Neutrophil (primary cell): ENCODE results near the gene C19orf25.

Source experiments
- H3K27ac ChIP-seq: fragments of 200-600 bp; sonication (generic); 2 replicates; pipeline ENCODE4 v1.5.1; 2016; ENCODE audit warnings: mild to moderate bottlenecking, moderate library complexity
- H3K27me3 ChIP-seq: fragments of 200-600 bp; sonication (generic); 2 replicates; pipeline ENCODE4 v1.6.0; 2016; ENCODE audit warnings: mild to moderate bottlenecking
- H3K36me3 ChIP-seq: fragments of 200-600 bp; sonication (generic); 2 replicates; pipeline ENCODE4 v1.5.1; 2017
- H3K4me1 ChIP-seq, 2 experiments: fragments of 200-600 bp in 1 of 2; sonication (generic) in 1 of 2; 1 replicate in 1 of 2; 2 replicates in 1 of 2; pipeline versions ENCODE4 v1.5.1 to v1.6.1; 2013 to 2016; ENCODE audit warnings: low read depth in 1 of 2, low read length in 1 of 2, mild to moderate bottlenecking in 1 of 2, moderate library complexity in 1 of 2; ENCODE audit not compliant: control insufficient read depth in 1 of 2, insufficient read depth in 1 of 2
- H3K4me3 ChIP-seq, 2 experiments: fragments of 200-600 bp in 1 of 2; sonication (generic) in 1 of 2; 1 replicate in 1 of 2; 2 replicates in 1 of 2; pipeline ENCODE4 v1.5.1; 2013 to 2016; ENCODE audit warnings: low read depth in 1 of 2, low read length in 1 of 2, mild to moderate bottlenecking in 1 of 2, moderate library complexity in 1 of 2
- H3K9me3 ChIP-seq: fragments of 200-600 bp; sonication (generic); 2 replicates; pipeline ENCODE4 v1.5.1; 2016
- TF ChIP-seq, protein P1 (sequence below): fragments of 200-600 bp; sonication (generic); IDR thresholded peaks from 2 replicates; pipeline ENCODE4 v1.5.1; 2016; ENCODE audit warnings: antibody characterized with exemption

Gene C19orf25

DNA sequence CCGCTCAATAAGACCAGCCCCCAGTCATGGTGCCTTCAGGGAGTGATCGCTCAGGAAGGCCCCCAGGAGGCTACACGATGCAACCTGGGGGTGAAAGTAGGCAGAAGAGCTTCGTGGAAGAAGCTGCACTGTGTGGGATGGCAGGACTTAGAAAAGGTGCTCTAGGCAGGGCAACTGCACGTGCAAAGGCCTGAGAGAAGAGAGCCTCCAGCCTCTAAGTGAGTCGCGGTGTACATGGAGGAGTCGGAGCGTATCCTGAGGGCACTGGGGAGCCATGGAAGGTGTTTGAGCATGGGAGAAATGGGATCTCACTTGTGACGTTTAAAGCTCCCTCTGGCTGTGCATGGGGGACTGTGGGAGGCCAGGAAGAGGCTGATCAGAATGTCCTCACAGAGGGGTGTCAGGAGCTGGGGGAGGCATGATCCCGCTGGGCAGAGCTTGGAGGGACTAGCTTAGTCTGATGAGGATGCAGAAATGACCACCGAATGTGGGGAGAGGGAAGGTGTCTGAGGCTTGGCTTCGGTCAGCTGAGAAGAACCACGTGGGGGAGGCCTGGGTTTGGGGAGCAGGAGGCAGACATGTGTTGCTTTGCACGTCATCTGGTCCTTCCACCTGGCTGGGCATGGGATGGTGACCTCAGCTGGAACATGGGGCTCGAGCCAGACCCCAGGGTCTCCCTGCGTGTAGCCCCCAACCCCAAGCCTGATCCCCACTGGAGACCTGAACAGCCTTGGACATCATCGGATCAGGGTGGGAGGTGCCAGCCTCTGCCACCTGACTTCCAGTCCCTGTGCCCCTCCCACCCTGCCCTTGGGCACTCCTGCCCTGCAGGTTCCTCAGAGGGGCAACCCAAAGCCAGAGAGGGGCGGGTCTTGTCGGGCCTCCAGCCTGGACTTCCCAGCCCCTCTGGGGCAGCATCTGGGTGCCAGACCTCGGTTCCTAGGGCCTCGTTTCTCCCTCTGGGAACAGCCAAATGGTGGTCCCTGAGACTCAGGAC lies 28.0 kb downstream of the C19orf25 start:
- H3K4me1 ChIP-seq: peaks cover 4 to 13% of the 10 kb centered on the region in 2 experiments
- H3K27me3 ChIP-seq: peaks cover 100% of the 10 kb centered on the region

DNA sequence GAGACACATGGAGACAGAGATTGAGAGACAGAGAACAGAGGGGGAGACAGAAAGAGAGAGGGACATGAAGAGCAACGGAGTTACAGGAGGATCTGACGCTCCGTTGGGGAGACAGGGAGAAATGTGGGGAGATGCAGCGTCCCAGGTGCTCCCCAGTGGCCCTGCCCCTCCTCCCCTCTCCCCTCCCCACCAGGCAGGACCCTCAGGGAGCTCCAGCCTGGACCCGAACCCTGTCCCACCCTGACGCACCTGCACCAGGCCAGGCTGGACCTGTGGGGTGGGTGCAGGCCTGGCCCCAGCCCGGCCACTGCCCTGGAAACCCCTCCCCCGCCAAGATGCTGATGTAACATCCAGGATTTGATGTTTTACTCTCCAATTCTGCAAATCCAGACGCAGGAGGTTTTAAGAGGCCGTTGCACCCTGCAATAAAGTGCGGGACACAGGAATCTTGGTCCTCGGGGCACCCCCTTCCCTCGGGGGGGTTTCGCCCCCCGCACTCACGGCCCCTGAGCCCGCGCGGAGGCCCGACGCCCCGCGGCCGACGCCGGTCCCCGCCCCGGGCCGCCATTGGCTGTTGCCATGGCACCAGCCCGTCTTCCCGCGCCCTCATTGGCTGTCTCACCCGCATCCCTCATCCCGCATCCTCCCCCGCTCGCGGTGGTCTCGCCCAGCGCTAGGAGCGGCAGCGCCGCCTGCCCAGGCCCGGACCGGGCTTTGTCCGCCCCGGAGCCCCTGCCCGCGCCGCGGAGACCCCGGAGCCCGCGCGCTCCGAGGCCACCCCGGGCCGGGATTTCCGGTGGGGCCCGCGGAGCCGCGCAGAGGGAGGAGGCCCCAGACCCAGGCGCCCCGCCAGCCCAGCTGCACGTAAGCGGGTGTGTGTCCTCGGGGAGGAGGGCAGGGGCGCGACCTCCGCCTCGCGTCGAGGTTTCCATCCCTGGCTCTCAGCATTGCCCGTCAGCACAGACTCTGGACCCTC lies 29.3 kb downstream of the C19orf25 start, which contains the start of gene APC2:
APC2 (plus strand) TSS at position 655 of the 976 bp plus-strand sequence. CDS start 2,881 bp downstream, outside the sequence.
- TF ChIP-seq, protein P1, sequence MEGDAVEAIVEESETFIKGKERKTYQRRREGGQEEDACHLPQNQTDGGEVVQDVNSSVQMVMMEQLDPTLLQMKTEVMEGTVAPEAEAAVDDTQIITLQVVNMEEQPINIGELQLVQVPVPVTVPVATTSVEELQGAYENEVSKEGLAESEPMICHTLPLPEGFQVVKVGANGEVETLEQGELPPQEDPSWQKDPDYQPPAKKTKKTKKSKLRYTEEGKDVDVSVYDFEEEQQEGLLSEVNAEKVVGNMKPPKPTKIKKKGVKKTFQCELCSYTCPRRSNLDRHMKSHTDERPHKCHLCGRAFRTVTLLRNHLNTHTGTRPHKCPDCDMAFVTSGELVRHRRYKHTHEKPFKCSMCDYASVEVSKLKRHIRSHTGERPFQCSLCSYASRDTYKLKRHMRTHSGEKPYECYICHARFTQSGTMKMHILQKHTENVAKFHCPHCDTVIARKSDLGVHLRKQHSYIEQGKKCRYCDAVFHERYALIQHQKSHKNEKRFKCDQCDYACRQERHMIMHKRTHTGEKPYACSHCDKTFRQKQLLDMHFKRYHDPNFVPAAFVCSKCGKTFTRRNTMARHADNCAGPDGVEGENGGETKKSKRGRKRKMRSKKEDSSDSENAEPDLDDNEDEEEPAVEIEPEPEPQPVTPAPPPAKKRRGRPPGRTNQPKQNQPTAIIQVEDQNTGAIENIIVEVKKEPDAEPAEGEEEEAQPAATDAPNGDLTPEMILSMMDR: no peak
- peaks cover 9 to 20% of the 10 kb centered on the region in 2 experiments for H3K4me1 ChIP-seq
- peaks cover 100% of the 10 kb centered on the region for H3K27me3 ChIP-seq
- H3K27ac ChIP-seq: no peak within 1 kb of the TSS
- H3K9me3 ChIP-seq: no peaks in the 10 kb centered on the region
- no peak within 1 kb of the TSS for H3K4me3 ChIP-seq
- H3K36me3 ChIP-seq: no peaks in the 10 kb centered on the region

More for the DNA sequence above, 28.0 kb downstream of the C19orf25 start:
- Histone ChIP-seq H3K27ac (no peak overlapping the region), H3K9me3 (no peaks in the 10 kb centered on the region), H3K36me3 (no peaks in the 10 kb centered on the region), H3K4me3 (no peak overlapping the region)
- TF ChIP-seq, protein P1: no peak

DNA sequence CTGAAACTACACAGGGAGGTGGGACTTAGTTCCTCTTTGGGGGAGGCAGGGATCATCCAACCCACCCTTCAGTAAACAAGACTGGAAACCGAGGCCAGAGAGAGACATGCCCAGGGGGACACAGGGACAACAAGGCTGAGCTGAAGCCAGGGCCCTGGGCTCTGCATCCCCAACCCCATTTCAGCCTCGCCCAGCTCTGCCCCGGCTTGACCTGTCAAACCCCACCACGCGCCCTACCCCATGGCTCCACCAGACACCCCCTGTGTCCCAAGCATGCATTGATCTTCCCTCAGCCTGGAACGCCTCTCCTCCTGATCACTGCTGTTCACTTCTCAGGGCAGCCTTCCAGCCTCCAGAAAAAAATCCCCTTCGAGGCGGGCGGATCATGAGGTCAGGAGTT lies 31.1 kb downstream of the C19orf25 start:
- Histone ChIP-seq H3K27me3 (peaks cover 92% of the 10 kb centered on the region), H3K4me3 (no peak overlapping the region), H3K4me1 (peaks cover 9 to 23% of the 10 kb centered on the region in 2 experiments), H3K9me3 (no peaks in the 10 kb centered on the region), H3K27ac (no peak overlapping the region), H3K36me3 (no peaks in the 10 kb centered on the region)
- TF ChIP-seq, protein P1: no peak

DNA sequence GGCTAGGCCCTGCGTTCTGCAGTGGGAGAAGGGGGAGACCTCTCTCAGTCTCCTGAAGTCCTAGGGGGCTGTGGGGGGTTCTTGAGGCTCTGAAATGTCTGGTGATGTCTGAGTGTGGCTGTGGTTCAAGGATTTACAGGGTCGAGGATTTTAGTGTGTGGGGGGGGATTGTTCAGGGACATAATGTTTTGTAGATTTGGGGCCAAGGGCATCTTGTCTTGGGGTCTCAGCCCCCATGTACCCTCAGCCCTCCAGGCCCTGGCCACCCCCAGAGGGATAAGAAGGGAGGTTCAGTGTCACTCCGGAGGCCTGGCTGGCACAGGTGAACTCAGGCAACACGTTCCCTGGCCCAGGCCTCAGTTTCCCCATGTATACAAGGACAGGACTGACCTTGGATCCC lies 31.5 kb downstream of the C19orf25 start:
- no peak overlapping the region for H3K4me3 ChIP-seq
- H3K27ac ChIP-seq: no peak overlapping the region
- H3K4me1 ChIP-seq: peaks cover 9 to 23% of the 10 kb centered on the region in 2 experiments
- peaks cover 4% of the 10 kb centered on the region for H3K36me3 ChIP-seq
- TF ChIP-seq, protein P1: no peak
- H3K27me3 ChIP-seq: peaks cover 88% of the 10 kb centered on the region
- H3K9me3 ChIP-seq: no peaks in the 10 kb centered on the region
